OCI-LY7 (cell line): Measurements from ENCODE around the gene AFG1L.

Experiments
- EZH2phosphoT487 ChIP-seq: fragments of 200-600 bp; sonication (generic); IDR thresholded peaks from 2 replicates; pipeline ENCODE4 v1.6.1; 2018; ENCODE audit warnings: low read depth, borderline replicate concordance, mild to moderate bottlenecking, mixed run types, antibody characterized with exemption, low read length, moderate library complexity, mixed read lengths
- TF ChIP-seq, protein P1 (sequence below): fragments of 200-600 bp; sonication (generic); conservative IDR thresholded peaks from 2 replicates; pipeline ENCODE4 v1.5.1; 2014; ENCODE audit warnings: mild to moderate bottlenecking, antibody characterized with exemption, low read length, moderate library complexity, mixed read lengths

DNA sequence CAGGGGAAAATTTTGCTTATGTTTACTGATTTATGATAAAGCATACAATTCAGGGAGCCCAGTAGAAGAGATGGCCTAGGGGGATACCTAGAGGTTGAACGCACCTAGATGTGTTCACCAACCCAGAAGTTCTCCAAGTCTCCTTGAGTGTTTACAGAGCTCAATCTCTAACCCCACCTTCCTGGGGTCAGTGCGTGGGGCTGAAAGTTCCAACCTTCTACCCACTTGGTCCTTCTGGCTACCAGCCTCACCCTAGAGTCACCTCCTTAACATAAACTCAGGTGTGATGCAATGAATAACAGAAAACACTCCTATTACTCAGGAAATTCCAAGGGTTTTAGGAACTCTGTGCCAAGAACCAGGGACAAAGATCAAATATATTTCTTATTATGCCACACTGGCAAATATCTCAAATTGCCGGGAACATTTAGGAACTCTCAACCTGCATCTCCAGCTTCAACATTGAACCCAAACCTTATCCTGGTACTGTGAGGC lies 26.4 kb downstream of the AFG1L start:
- TF ChIP-seq EZH2phosphoT487, result no peak
- TF ChIP-seq, protein P1, sequence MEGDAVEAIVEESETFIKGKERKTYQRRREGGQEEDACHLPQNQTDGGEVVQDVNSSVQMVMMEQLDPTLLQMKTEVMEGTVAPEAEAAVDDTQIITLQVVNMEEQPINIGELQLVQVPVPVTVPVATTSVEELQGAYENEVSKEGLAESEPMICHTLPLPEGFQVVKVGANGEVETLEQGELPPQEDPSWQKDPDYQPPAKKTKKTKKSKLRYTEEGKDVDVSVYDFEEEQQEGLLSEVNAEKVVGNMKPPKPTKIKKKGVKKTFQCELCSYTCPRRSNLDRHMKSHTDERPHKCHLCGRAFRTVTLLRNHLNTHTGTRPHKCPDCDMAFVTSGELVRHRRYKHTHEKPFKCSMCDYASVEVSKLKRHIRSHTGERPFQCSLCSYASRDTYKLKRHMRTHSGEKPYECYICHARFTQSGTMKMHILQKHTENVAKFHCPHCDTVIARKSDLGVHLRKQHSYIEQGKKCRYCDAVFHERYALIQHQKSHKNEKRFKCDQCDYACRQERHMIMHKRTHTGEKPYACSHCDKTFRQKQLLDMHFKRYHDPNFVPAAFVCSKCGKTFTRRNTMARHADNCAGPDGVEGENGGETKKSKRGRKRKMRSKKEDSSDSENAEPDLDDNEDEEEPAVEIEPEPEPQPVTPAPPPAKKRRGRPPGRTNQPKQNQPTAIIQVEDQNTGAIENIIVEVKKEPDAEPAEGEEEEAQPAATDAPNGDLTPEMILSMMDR, result no peak
